Dendritic cell treated with granulocyte-macrophage colony-stimulating factor and Interleukin-4, amounts not matched to agents 40 ng/mL and 50 ng/mL, for 4 days (primary cell): ENCODE data around the gene COG2.
A peak's percentile ranks its signal among the peaks of the same experiment; 100 is the strongest.
"Not testable (repeated sequence)": the region's sequence is repeated elsewhere in the genome, so short reads cannot be mapped to it uniquely, and the experiment has no call there.

ENCODE experiments used
- H3K27ac Mint-ChIP-seq: one replicate; pipeline ENCODE4 v1.8.0; 2022; ENCODE audit warnings: mild to moderate bottlenecking, mixed read lengths
- H3K27me3 Mint-ChIP-seq: one replicate; pipeline ENCODE4 v1.8.0; 2022; ENCODE audit warnings: mild to moderate bottlenecking, mixed read lengths
- H3K36me3 Mint-ChIP-seq: one replicate; pipeline ENCODE4 v1.8.0; 2022; ENCODE audit warnings: low read depth, mixed read lengths
- H3K4me1 Mint-ChIP-seq: one replicate; pipeline ENCODE4 v1.8.0; 2022; ENCODE audit warnings: low read depth, mixed read lengths
- H3K4me3 Mint-ChIP-seq: one replicate; pipeline ENCODE4 v1.8.0; 2022; ENCODE audit warnings: mild to moderate bottlenecking, moderate library complexity, mixed read lengths
- H3K9me3 Mint-ChIP-seq: one replicate; pipeline ENCODE4 v1.8.0; 2022; ENCODE audit warnings: mixed read lengths
- intact Hi-C: fragments of 100-400 bp; cut with micrococcal nuclease; formaldehyde crosslinking; loops from one replicate; pipeline ENCODE4 v1.15.0; 2022

The COG2 gene

DNA sequence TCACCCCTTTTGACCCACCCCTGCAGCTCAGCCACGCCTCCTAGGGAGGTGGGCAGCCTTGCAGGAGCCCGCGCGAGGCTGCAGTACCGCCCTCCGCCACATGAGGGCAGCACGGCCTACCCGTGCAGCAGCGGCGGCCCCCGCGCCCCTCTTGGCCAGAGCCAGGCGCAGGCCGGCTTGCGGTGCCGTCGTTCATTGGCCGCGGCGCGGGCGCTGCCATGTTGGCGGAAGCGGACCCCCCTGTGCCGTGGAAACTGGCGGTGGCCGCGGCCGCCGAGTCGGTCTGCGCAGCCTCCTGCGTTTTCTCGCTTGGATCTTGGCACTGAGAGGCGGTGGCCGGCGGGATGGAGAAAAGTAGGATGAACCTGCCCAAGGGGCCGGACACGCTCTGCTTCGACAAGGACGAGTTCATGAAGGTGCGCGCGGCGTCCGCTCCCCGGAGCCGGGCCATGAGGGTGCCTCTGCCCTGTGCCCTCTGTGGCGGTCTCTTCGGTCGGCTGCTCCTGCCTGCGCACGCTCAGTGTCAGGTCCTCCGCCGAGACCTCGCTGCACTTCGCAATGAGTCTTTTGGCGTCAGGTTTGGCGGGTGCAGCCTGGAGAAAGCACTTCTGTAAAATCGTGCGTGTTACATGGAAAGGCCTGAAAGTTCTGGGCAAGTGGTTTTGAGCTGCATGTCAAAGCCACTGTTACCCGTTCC is at the start of gene COG2:
COG2 (plus strand) TSS at position 219 of the 697 bp plus-strand sequence; CDS start at position 345, 126 bp downstream.
- H3K36me3 Mint-ChIP-seq, result peaks cover 22% of the 10 kb centered on the region
- no peaks in the 10 kb centered on the region for H3K9me3 Mint-ChIP-seq
- peaks cover 14% of the 10 kb centered on the region for H3K27me3 Mint-ChIP-seq
- intact Hi-C loops, result loop anchor here (5.0 to 10.0 kb wide), 3 partner anchors 225 to 570 kb away; partner anchors contain the start of gene C1orf198
- H3K4me3 Mint-ChIP-seq, result peak within 1 kb of the TSS; percentile 98
- H3K4me1 Mint-ChIP-seq, result peaks cover 43% of the 10 kb centered on the region
- peak within 1 kb of the TSS; percentile 94 for H3K27ac Mint-ChIP-seq

DNA sequence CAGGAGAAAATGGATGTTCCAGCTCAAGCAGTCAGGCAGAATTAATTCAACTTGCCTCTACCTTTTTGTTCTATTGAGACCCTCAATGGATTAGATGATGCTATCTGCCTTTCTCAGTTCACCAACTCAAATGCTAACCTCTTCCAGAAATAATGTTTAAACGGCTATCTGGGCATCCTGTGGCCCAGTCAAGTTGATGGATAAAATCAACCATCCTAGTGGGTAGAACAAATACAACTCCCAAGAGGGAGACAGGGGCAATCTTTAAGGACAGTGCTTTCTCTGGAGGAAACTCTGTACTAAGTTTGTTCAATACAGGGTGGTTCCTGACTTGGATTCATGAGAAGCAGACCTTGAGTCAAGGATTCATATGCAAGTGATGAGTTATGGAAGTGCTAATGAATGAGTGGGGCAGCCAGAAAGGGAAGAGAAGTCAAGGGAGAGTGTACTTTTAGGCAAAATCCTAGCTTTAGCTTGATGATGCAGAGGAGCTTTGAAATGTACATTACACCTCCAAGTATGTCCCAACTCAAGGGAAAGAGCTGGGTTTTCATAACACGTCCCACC is 49.4 kb upstream of the COG2 start:
- intact Hi-C loops, result no loop called here
- Mint-ChIP-seq H3K4me1 (no peaks in the 10 kb centered on the region), H3K27me3 (peaks cover 9% of the 10 kb centered on the region), H3K4me3 (no peak overlapping the region), H3K27ac (no peak overlapping the region), H3K9me3 (no peaks in the 10 kb centered on the region), H3K36me3 (no peaks in the 10 kb centered on the region)

DNA sequence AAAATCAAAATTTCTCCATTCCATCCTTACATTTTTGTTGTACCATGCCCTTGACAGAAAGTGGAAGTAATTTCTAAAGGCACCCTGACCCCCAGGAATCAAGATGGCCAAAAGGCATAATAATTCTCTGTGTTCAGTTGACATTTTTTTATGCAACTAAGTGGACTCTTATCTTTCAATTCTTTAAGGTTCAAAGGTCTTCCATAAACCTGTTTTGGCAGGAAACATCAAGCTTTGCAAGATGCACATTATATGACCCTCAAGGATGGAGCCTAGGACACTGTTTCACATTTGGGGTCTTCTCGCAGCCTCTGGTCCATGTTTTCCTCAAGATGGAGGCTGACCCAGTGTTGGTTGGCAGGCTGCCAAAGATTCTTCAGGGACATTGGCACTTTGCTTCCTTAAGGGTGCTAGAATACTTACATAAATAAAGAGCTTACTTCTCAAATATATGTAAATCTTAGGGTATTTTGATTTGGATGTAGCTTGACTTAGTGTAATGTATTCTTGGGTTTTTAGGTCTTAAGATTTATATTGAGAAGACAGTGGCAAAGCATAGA is 48.0 kb upstream of the COG2 start:
- Mint-ChIP-seq H3K36me3 (no peaks in the 10 kb centered on the region), H3K27me3 (peaks cover 8% of the 10 kb centered on the region), H3K4me1 (no peaks in the 10 kb centered on the region), H3K9me3 (no peaks in the 10 kb centered on the region), H3K27ac (no peak overlapping the region), H3K4me3 (no peak overlapping the region)
- intact Hi-C loops, result no loop called here

DNA sequence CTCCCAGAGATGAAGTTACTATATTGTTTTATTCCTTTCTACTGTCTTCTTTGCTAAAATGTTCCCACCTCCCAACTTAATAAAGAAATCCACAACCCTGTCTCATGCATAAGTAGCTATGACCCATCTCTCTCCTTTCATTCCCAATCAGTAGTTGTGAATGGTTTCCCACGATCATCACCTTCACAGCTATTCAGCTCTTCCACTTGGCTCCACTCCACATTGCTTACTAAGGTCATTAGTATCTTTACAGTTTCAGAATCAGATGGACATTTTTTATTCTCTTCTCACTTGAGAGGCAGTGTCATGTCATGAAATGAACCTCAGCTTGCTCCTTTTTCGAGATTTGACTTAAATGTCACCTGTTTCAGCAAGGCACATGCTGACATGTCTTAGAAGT is 47.1 kb upstream of the COG2 start:
- H3K4me3 Mint-ChIP-seq, result no peak overlapping the region

GRCh38 chr1:230596306-230596705 is 46.0 kb upstream of the COG2 start:
- intact Hi-C loops, result no loop called here
- Mint-ChIP-seq H3K4me3 (no peak overlapping the region), H3K27ac (no peak overlapping the region), H3K9me3 (no peaks in the 10 kb centered on the region), H3K27me3 (peaks cover 8% of the 10 kb centered on the region), H3K36me3 (no peaks in the 10 kb centered on the region), H3K4me1 (no peaks in the 10 kb centered on the region)

More for the DNA sequence above, 47.1 kb upstream of the COG2 start:
- Mint-ChIP-seq H3K9me3 (no peaks in the 10 kb centered on the region), H3K36me3 (no peaks in the 10 kb centered on the region), H3K4me1 (no peaks in the 10 kb centered on the region), H3K27me3 (peaks cover 10% of the 10 kb centered on the region), H3K27ac (no peak overlapping the region)
- intact Hi-C loops, result no loop called here

- Mint-ChIP-seq H3K4me3 (no peak overlapping the region), H3K27ac (no peak overlapping the region), H3K4me1 (no peaks in the 10 kb centered on the region), H3K36me3 (no peaks in the 10 kb centered on the region), H3K27me3 (peaks cover 16% of the 10 kb centered on the region), H3K9me3 (no peaks in the 10 kb centered on the region)
- intact Hi-C loops, result no loop called here
Measured at GRCh38 chr1:230598745-230599144, 43.5 kb upstream of the COG2 start.

DNA sequence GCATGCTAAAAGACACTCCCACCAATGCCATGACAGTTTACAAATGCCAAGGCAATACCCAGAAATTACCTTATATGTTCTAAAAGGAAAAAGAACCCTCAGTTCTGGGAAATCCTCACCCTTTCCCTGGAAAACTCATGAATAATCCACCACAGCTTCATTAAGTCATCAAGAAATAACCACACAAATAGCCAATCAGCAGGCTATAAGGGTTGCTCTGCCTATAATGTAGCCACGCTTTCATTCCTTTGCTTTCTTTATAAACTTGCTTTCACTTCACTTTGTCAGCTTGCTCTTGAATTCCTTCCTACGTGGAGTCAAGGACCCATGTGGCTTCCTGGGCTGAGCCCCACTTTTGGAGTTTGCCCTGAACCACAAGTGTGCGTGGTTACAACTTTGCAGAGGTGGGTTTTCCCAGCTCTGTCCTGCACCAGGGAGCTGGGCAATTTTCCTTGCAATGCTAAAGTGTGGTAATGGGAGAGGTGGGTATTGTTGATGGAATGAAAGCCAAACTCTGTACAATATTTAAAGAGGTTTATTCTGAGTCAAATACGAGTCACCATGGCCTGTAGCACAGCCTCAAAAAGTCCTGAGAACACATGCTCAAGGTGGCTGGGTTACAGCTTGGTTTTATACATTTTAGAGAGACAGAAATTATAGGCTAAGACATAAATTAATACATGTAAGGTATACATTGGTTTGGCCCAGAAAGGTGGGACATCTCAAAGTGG is 42.2 kb upstream of the COG2 start:
- no peaks in the 10 kb centered on the region for H3K9me3 Mint-ChIP-seq
- peaks cover 16% of the 10 kb centered on the region for H3K27me3 Mint-ChIP-seq
- H3K4me3 Mint-ChIP-seq, result no peak overlapping the region
- no peak overlapping the region for H3K27ac Mint-ChIP-seq
- intact Hi-C loops, result no loop called here
- no peaks in the 10 kb centered on the region for H3K36me3 Mint-ChIP-seq
- H3K4me1 Mint-ChIP-seq, result no peaks in the 10 kb centered on the region

GRCh38 chr1:230600657-230601400 is 41.5 kb upstream of the COG2 start:
- H3K4me1 Mint-ChIP-seq, H3K36me3 Mint-ChIP-seq, H3K27ac Mint-ChIP-seq, H3K9me3 Mint-ChIP-seq, H3K4me3 Mint-ChIP-seq, intact Hi-C loops: not testable (repeated sequence)
- H3K27me3 Mint-ChIP-seq, result peaks cover 16% of the 10 kb centered on the region

- Mint-ChIP-seq H3K4me1 (peaks cover 5% of the 10 kb centered on the region), H3K4me3 (no peak overlapping the region), H3K27me3 (peaks cover 19% of the 10 kb centered on the region), H3K36me3 (no peaks in the 10 kb centered on the region), H3K27ac (peak overlapping the region; percentile 33), H3K9me3 (no peaks in the 10 kb centered on the region)
- intact Hi-C loops, result no loop called here
Measured at GRCh38 chr1:230609208-230609607, 33.1 kb upstream of the COG2 start.

- H3K4me3 Mint-ChIP-seq, result no peak overlapping the region
- H3K9me3 Mint-ChIP-seq, result no peaks in the 10 kb centered on the region
- H3K4me1 Mint-ChIP-seq, result peaks cover 5% of the 10 kb centered on the region
- peaks cover 23% of the 10 kb centered on the region for H3K27me3 Mint-ChIP-seq
- H3K27ac Mint-ChIP-seq, result no peak overlapping the region
- no peaks in the 10 kb centered on the region for H3K36me3 Mint-ChIP-seq
- intact Hi-C loops, result no loop called here
Measured at GRCh38 chr1:230610589-230610988, 31.7 kb upstream of the COG2 start.

GRCh38 chr1:230611128-230611877 is 31.0 kb upstream of the COG2 start:
- Mint-ChIP-seq H3K36me3 (no peaks in the 10 kb centered on the region), H3K27me3 (peaks cover 26% of the 10 kb centered on the region), H3K4me3 (no peak overlapping the region), H3K4me1 (peaks cover 5% of the 10 kb centered on the region), H3K9me3 (no peaks in the 10 kb centered on the region), H3K27ac (no peak overlapping the region)
- intact Hi-C loops, result no loop called here

DNA sequence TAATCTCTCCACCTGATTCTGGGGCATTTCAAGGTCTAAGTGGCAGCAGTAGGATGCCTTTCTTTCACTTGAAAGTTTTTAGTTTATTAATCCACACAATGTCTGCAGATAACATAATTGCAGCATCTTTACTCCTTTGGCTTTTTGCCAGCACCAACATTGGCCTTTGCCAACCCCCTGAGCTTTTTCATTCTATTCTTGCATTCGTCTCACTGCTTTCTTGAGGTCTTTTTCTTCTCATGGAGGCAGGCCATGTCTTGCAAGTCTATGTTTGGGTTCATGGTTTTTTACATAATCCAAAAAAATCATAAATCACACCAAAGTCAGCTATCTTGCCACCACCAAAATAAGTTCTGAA is 30.4 kb upstream of the COG2 start:
- H3K4me3 Mint-ChIP-seq, result no peak overlapping the region
- H3K4me1 Mint-ChIP-seq, result peaks cover 5% of the 10 kb centered on the region
- peaks cover 27% of the 10 kb centered on the region for H3K27me3 Mint-ChIP-seq
- no peaks in the 10 kb centered on the region for H3K9me3 Mint-ChIP-seq
- no peak overlapping the region for H3K27ac Mint-ChIP-seq
- no peaks in the 10 kb centered on the region for H3K36me3 Mint-ChIP-seq
- intact Hi-C loops, result no loop called here

GRCh38 chr1:230612651-230613050 is 29.6 kb upstream of the COG2 start:
- Mint-ChIP-seq H3K27me3 (peaks cover 27% of the 10 kb centered on the region), H3K9me3 (no peaks in the 10 kb centered on the region), H3K4me1 (peaks cover 5% of the 10 kb centered on the region), H3K27ac (no peak overlapping the region), H3K36me3 (no peaks in the 10 kb centered on the region), H3K4me3 (no peak overlapping the region)
- intact Hi-C loops, result no loop called here
